CD4-positive, alpha-beta T cell treated with Interleukin-1 beta for 1 hour (primary cell): Measurements from ENCODE around the gene CUTC.
"Not testable (repeated sequence)": the region's sequence is repeated elsewhere in the genome, so short reads cannot be mapped to it uniquely, and the experiment has no call there.

Experiments used
- DNase-seq, 2 donors: peaks; one replicate each; pipeline ENCODE4 v3.0.0-alpha.2; 2020 to 2022

The CUTC gene

DNA sequence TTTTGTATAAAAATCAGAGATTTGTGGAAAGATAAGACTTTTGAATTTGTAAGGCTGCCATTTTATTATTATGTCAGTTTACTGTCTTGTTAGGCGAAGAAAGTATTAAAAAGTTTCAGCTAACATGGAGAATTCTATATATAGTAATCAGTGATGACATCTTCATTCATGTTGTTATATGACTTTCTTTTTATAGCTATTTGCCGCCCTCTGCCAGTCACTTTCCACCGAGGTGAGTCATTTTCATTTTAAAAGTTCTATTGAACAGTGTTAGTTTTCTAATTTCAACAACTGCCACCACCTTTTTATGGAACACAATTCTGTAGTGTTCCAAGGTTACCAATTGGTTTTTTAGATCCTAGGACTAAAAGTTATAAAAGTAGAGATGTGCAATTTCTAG, 11.8 kb downstream of the CUTC start:
- no peak for DNase-seq

DNA sequence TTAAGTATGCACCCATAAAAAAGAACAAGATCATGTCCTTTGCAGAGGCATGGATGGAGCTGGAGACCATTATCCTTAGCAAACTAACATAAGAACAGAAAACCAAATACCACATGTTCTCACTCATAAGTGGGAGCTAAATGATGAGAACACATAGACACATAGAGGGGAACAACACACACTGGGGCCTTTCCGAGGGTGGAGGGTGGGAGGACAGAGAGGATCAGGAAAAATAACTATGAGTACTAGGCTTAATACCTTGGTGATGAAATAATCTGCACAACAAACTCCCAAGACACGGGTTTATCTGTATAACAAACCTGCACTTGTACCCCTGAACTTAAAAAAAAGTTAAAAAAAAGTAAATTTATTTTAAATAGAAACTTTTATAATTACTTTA, 14.1 kb downstream of the CUTC start:
- DNase-seq = not testable (repeated sequence)

DNA sequence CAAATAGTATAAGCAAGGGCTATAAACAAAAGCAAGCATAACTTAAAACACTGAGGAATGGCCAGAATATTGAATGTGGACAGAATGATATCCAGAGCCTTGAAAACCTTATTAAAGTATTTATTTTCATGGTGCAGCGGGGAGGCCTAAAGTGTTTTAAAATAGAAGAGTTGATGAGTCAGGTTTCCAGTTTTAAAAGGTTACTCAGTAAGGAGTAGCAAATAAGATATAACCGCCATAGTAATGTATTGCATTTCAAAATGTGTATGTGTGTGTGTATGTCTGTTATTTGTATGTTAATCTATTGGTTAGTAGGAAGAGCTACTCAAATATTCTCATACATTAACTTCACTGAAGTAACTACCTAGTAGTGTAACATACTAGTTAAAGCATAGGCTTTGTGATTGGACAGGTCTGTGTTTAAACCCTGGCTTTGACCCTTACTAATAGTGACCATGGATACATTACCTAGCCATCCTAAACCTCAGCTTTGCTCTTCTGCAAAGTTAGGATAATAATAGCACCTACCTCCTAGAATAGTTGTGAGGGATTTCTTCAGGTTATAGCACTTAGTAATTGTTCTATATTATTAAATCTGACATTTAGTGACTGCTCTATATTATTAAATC, 16.9 kb downstream of the CUTC start:
- DNase-seq = no peak

DNA sequence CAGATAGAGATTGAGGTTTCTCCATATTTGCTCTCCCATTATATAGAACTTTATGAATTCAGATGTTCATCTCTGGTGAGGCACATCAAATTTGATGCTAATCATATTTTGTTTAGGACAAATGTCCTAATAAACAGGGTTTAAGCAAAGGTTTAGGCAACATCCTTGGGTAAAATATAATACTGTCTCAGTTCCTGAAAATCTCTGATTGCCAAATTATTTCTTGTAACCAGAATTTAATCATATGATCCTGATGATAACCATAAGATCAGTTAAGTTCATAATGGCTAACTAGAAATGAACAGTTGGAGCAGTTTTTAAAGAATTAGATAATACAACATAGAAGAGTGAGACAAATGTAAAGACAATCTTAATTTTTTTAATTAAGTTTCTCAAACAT, 18.6 kb downstream of the CUTC start:
- DNase-seq = no peak

DNA sequence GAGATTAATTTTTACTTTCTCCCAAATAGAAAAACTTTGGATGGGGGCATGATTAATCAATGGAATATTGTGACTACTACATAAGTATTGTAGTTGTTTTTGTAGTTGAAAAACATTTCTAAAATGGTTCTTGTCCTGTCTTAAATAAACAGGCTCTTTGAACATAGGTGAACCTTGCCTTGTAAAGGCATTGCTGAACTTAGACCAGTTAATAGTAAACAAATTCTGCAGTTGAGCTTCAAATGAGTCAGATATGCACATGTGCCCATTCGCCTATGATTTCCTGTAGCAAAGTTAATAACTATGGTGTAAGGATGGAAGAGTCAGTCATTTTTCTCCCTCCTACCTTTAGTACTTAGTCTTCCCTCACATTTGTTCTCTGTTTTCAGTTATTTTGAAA, 22.6 kb downstream of the CUTC start:
- no peak for DNase-seq

DNA sequence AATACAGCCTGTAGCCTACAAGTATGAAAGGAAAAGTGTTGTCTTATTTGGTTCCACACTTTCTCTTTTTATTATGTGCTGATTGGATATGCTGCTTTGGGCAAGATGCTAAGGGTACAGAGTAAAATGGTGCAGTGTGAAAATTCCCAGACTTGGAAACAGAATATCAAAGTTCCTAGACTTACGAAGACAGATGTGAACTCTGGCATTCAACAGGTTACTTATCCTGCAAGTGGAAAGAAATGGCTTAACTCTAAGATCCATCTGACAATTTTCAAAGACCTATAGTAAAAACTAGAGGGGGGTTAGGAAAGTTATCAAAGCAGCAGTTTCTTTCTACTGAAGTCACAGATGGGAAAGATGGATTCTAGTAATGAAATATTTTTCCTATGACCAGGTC, 24.1 kb downstream of the CUTC start:
- DNase-seq = no peak

DNA sequence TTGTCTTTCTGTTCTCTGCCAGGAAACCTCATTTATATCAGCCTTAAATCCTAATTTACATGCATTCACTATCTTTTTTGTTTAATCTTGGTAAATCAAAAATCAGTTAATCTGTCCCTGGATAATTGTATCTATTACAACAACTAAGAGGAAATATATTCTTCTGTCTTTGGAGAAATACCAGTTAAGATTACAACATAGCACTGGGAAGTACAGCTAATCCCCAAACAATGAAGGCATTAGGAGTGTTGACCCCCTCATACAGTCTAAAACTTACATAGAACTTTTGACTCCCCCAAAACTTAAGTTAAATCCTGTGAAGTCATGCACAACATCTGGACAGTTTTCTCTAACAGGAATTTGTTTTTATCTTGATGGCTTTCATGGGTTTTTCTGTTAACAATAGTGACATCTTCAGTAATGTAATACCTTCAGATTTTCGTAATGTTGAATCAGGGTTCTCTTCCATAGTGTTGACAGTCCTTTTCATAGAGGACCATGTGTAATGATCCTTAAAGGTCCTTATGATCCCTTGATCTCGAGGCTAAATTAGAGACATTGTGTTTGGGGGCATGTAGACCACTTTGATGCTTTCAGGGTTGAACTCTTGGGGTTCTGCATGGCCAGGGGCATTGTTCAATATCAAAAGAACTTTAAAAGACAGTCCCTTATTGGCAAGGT, 26.3 kb downstream of the CUTC start:
- DNase-seq = no peak

DNA sequence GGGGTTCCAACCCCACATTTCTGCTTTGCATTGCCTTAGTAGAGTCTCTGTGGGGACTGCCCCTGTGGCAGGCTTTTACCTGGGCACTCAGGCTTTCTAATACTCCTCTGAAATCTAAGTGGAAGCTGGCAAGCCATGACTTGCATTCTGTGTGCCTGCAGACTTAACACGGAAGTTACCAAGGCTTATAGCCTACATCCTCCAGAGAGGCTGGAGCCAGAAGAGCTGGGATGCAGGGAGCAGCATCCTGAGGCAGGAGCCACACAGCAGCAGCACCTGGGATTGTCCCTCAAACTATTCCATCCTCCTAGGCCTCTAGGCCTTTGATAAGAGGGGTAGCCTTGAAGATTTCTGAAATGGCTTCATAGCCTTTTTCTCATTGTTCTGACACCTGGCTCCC, 28.3 kb downstream of the CUTC start:
- no peak for DNase-seq

DNA sequence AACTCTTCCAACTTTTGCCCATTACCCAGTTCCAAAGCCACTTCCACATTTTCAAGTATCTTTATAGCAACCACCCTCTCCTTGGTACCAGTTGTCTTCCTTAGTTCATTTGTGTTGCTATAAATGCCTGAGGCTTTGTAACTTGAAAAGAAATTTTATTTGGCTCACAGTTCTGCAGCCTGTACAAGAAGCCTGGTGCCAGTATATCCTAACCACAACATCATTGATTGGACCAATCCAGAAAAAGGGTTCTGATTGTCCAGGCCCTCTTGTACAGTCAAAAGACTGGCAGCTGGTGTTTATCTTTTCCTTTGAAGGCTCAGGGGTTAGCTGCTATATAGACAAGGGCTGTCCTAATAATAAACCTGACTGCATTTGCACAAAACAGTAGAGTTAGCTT, 29.3 kb downstream of the CUTC start:
- DNase-seq = no peak

DNA sequence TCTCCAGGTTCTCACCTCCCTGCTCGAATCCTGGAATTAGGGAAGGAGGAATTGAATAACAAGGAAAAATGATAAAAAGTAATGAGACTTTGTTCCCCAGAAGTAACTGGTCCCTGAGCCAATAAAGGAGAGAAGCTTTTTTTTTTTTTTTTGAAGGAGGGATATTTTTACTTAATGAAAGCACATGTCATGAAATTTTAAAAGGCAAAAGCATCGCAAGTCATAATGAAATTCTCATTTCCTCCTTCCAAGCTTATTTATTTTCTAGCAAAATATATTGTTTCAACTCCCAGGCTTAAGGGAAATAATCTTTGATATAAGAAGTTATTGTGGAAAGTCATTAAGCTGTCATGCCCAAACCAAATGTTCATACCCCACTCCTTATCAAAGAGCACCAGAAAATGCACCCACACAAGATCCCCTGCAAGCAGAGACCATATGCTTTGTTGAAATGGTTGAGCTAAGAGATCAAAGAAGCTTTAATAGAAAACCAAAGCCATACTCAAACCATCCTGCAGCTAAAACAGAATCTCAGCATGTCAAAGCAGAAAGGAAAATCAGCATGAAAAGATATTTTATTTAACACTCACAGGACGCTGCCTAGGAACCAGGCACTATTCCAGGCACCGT, 33.8 kb downstream of the CUTC start:
- no peak for DNase-seq

DNA sequence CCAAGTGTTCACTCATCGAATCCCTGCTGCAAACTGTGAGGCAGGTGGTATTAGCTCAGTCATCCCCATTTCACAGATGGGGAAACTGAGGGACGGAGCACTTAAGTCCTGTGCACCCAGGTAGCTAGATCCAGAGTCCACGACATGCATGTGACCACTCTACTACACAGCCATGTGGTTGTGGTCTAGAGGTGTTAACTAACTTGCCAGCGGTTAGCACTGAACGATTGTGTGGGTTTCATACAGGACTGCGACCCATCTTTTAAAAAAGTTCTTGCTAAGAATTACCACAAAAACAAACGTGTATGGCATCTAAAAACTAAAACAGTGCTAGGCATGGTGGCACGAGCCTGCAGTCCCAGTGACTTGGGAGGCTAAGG, 34.3 kb downstream of the CUTC start:
- DNase-seq = peak in 1 of 2 donors; percentile 1

DNA sequence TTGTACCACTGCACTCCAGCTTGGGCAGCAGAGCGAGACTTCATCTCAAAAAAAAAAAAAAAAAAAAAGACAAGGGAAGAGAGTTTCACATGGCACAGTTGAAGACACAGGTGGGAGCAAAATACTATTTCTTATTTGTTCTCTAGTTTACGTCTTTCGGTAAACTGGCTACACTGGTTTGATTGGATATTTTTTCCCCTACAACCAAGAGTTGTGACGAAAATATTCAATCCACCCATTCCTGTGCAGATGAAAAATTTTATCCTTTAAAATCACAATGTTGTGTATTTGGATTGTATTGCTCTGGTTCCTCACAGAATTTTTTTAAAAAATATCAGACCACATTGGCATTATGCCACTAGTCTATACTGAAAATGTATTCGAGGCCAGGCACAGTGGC, 35.9 kb downstream of the CUTC start:
- DNase-seq = no peak

DNA sequence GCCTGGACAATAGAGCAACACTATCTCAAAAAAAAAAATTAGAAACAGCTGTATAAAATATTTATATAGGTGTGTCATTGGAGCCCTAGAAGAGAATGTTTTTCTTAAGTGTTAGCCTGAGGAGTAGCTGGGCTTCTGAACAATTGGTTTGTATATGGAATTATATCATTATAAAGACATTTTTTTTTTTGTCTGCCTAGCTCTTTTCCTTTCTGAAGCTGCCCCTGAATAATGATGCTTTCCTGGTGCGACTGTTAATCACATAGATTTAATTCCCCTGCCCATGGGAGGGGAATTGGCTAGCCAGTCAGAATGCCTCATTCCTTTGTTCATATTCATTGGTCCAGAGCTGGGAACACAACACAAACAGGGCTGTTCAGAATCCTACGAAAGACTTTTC, 36.5 kb downstream of the CUTC start:
- no peak for DNase-seq

DNA sequence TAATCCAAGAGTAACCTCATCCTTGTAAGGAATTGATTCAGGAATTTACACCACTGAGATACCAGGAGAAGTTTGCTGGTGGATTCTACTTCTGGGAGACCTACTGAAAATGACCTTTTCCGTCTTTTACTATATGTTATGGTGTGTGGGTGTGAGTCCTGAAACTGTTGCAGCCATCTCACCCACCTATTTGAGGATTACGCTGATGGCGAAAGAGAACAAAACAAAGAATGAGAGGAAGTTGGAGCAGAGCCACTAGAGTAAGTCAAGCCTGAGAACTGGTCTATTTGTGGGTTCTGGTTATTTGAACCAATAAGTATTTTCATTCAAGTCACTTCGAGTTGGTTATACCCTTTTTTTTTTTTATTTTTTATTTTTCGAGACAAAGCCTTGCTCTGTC, 37.7 kb downstream of the CUTC start:
- DNase-seq = no peak

DNA sequence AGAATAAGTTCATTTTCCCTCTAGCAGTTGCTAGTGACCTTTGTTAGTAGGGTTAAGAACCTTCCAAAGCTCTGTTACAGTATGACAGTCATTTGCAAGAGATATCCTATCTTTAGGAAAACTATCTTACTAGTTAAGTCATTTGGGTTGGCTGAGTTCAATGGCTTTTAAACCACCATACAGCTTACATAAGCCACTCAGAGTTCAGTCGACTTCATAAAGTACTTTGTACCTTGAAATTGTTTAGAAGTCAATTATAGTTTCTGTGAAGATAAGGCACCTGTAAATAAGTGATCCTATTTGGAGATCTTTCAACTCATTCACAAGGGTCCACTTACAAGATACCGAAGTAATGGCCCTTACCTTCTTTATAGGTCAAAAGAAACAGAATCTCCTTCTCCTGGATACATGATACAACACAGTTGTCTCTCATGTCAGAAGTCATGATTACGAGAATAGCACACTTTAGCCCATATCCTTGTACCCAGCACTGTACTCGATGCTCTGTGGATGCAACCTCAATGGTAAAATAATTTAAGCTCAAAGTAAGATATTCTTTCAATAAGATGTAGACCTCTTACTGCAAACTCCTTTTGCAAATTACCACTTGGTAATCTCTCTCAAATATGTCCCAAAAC, 38.5 kb downstream of the CUTC start:
- no peak for DNase-seq

DNA sequence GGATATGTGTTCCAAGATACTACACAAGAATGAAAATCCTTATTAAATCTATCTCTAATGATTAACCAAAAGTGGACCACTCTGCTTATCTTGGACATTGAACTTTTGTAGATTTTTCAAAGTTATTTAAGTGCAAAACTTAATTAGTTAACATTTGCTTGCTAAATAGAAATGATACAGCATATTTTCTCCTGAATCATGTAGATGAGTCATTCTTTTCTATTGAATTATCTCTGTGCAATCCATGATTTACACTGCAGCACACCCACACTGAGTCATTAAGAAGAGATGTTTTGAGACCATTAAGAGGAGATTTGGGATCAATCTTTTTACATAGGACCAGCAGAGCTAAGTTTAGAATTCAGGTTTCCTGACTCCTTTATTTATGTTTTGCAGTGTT, 43.8 kb downstream of the CUTC start:
- DNase-seq = no peak

DNA sequence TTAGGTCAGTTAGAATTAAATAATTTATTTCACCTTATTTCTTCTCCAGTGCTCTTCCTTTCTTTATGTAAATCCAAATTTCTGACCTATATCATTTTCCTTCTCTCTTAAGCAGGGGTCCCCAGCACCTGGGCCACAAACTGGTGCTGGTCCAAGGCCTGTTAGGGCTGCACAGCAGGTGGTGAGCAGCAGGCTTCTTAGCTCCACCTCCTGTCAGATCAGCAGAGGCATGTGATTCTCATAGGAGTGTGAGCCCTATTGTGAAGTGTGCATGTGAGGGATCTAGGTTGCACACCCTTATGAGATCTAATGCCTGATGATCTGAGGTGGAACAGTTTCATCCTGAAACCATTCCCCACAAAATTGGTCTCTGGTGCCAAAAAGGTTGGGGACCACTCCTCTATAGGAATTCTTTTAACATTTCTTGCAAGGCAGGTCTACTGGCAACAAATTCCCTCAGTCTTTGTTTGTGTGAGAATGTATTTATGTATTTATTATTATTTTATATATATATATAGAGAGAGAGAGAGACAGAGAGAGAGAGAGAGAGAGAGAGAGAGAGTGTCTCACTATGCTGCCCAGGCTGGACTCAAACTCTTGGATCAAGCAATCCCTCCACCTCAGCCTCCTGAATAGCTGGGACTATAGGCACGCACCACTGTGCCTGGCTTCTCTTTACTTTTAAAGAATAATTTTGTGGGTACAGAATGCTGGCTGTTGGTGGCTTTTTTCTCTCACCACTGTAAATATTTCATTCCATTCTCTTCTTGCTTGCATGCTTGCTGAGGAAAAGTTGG, 46.1 kb downstream of the CUTC start:
- DNase-seq = no peak

DNA sequence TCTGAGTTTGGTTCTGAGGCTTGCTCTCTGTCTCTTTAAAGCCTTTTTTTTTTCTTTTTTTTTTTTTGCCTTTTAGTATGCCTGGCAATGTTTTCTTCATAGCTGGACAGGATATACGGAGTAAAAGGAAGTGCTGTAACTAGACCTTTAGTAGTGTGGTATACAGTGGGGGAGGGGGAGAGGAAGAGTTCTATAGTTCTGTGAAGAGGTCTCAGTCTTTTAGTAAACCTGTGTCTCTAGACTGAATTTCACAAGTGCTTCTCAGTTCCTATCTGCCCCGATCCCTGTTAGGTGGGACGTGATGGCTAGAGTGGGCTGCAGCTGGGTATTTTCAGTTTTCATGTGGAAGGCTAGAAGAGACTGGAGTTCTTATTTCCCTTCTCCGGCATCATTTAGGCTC, 47.3 kb downstream of the CUTC start:
- DNase-seq = no peak

DNA sequence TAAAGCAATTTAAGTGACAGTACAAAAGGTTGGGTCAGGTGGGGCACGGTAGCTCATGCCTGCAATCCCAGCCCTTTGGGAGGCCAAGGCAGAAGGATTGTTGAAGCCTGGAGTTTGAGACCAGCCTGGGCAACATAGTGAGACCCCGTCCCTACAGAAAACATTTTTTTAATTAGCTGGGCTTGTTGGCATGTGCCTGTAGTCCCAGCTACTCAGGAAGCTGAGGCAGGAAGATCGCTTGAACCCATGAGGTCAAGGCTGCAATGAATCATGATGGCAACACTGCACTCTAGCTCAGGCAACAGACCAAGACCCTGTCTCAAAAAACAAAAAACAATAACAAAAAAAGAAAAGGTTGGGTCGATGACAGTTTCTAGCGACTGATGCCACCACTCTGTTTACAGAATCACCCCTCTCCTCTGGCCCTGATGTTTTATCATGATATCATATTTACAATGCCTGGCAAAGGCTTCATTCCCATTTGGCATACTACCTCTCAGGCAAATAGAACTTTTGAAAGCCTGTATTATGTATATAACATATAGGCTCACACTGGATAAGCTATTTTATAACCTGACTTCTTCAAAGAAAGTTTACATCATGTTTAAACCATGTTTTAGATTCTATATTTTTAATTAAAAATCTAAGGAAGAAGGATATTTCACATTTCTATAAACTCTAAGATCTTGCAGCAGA, 49.8 kb downstream of the CUTC start:
- no peak for DNase-seq

DNA sequence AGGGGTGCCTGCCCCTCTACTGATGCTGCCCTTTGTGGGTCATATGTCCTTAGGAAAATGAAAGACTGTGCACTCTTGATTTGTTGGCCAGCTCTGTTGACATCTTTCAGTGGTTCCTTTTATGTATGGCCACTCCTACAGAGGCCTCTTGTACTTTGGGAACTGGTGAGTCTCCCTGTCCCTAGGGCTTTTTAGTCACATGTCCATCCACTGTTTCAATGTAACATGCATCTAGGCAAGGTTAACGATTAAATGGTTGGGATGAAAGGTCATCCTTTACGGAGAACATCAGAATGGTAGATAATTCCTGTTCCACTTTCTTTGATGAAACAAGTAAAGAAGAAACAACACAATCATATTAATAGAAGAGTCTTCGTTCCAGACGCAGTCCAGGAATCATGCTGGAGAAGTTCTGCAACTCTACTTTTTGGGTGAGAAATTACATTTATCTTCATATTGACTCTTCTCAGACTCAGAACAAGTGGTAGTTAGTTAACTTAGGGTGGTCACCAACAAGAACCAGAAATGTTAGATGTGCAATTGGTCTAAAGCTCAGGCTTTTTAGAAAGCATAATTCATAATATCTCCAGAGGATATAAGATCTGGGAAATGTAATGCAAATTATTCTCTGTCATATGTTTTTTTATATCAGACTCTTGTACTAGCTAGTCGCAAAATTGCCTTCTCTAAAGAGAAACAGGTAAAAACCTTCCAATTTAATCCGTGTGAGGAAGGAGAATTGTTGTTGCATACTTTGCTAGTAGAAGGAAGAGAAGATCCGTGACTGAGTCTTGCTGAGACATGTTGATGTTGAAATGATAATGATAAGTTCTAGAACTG, 50.6 kb downstream of the CUTC start, which contains the start of gene ABCC2:
Gene ABCC2 (plus strand): TSS at position 194 of the 840 bp plus-strand sequence. CDS start 205 bp downstream, at position 399.
- DNase-seq = no peak

DNA sequence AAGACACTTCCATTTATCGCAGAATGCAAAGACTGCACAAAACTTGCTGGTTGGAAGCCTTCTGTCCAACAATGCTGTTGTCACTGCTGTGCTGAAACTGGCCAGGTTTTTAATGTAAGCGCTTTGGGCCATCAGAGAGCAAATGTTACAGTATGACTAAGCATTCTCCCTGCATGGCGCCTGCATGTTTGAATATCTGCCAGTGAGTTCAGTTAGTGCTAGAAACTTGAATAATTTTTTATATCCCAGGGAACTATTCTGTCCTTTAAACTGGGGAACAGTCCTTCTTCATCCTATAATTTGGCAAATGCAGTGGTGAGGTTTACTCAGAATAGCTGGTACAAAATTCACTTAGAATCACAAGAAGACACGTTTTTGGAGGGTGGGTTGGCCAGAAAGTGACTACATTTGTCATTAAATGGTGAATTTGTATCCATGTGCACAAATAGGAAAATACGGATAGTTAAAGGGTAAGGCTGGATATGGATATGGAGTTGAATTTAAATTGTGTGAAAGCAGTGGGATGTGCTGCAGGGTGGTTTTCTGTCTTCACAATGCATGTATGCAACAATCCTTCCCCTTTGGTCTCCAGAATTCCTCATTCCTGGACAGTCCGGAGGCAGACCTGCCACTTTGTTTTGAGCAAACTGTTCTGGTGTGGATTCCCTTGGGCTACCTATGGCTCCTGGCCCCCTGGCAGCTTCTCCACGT, 52.1 kb downstream of the CUTC start:
- no peak for DNase-seq
